ENCODE measurements around the gene PAX6. TPM values are rescaled to one million over a fixed set of nuclear protein-coding genes. Genes with fewer than 3 reads are reported as not detected.
A peak's percentile ranks its signal among the peaks of the same experiment; 100 is the strongest.

PAX6 gene
- total and polyA plus RNA-seq, 2 of the 4 experiments (the other 2 are of a cell fraction), result not detected

GRCh38 chr11:31817621-31818424 lies 6.7 kb upstream of the PAX6 start:
- Histone ChIP-seq H4K20me1 (ENCODE audit: insufficient read depth, low read length) (no peaks in the 10 kb centered on the region; the same call in none of the 2 replicates), H3K4me2 (ENCODE audit: low read depth, low read length) (no peak overlapping the region), H3K27ac (ENCODE audit: insufficient read depth, low read length) (no peak overlapping the region), H4K91ac (ENCODE audit: insufficient read depth, low read depth, low read length) (no peak overlapping the region), H3K79me1 (ENCODE audit: low read depth in 1 of 2, low read length in 2 of 2) (no peaks in the 10 kb centered on the region), H3K27me3 (ENCODE audit: control insufficient read depth, insufficient read depth, low read length) (peaks cover 96% of the 10 kb centered on the region), H2BK20ac (ENCODE audit: low read depth, low read length) (no peak overlapping the region), H2BK5ac (ENCODE audit: low read depth, low read length, poor library complexity, severe bottlenecking) (no peak overlapping the region), H3K23ac (ENCODE audit: low read depth, low read length) (no peak overlapping the region), H3K4me3 (ENCODE audit: insufficient read depth, low read depth, low read length) (no peak overlapping the region), H3K9me3 (ENCODE audit: control insufficient read depth, insufficient read depth, low read length) (peaks cover 16% of the 10 kb centered on the region; the same call in 1 of the 2 replicates), H4K5ac (ENCODE audit: low read depth, low read length) (no peak overlapping the region), H2AK5ac (ENCODE audit: low read depth, low read length) (no peak overlapping the region), H3K56ac (ENCODE audit: extremely low read depth, insufficient read depth, low read length) (no peak overlapping the region), H3K14ac (replicated peaks; ENCODE audit: low read depth, low read length) (no peak overlapping the region), H2BK15ac (ENCODE audit: low read depth, low read length) (no peak overlapping the region), H4K8ac (ENCODE audit: low read depth in 2 of 2, low read length in 2 of 2) (no peak overlapping the region), H3K9ac (ENCODE audit: low read depth, low read length) (no peak overlapping the region), H3K4me1 (ENCODE audit: control insufficient read depth, insufficient read depth, low read length) (no peaks in the 10 kb centered on the region; the same call in 1 of the 2 replicates), H3K36me3 (ENCODE audit: control insufficient read depth, insufficient read depth, low read length) (no peaks in the 10 kb centered on the region), H3K4ac (ENCODE audit: low read depth, low read length) (no peak overlapping the region), H2AK9ac (replicated peaks; ENCODE audit: low read depth, low read length, poor library complexity) (no peak overlapping the region), H3K9me1 (ENCODE audit: insufficient read depth, low read length) (no peaks in the 10 kb centered on the region), H2BK120ac (ENCODE audit: low read depth, low read length) (no peak overlapping the region), H2AFZ (replicated peaks; ENCODE audit: low read length, poor library complexity) (peak overlapping the region; percentile 40), H3K18ac (ENCODE audit: low read depth, low read length) (no peak overlapping the region)
- ChIA-PET POLR2A (ENCODE audit: unreplicated experiment) (no interaction called here), CTCF (no interaction called here)
- BruUV-seq (replicated peaks), result no TSS peak
- dilution Hi-C loops (cut with HindIII; ENCODE audit: low sequenced_read_pairs, unreplicated experiment) (no loop called here), in situ Hi-C loops (cut with MboI; ENCODE audit: low sequenced_read_pairs) (no loop called here), intact Hi-C loops (cut with micrococcal nuclease) (no loop called here)
- DNase-seq, result no peak
- WGBS, 2 experiments (ENCODE audit: extremely low coverage in 2 of 2, insufficient read length in 1 of 2), result 6% methylated on average over 21 of the region's 58 CpGs; no CpG with 5 or more reads in 1 of the 2 experiments
- no peak for ATAC-seq (ENCODE audit: low read depth)
- TF ChIP-seq ELK1 (IDR thresholded peaks at IDR 0.05; ENCODE audit: borderline replicate concordance, low read depth, low read length) (no peak), CHD1 (IDR thresholded peaks at IDR 0.05; ENCODE audit: low read depth, low read length) (no peak), MAZ (IDR thresholded peaks at IDR 0.05; ENCODE audit: borderline replicate concordance, low read depth, low read length) (no peak), RCOR1 (IDR thresholded peaks at IDR 0.05; ENCODE audit: insufficient replicate concordance, low read length) (no peak), POLR2A (IDR thresholded peaks at IDR 0.05; ENCODE audit: low read depth, low read length) (no peak), FOS (IDR thresholded peaks at IDR 0.05; ENCODE audit: low read depth, low read length) (no peak), RAD21 (IDR thresholded peaks at IDR 0.05; ENCODE audit: low read length) (no peak), NFE2L2 (IDR thresholded peaks at IDR 0.05; ENCODE audit: low read depth, low read length) (no peak), MXI1 (IDR thresholded peaks at IDR 0.05; ENCODE audit: borderline replicate concordance, low read depth, low read length) (no peak), RFX5 (IDR thresholded peaks at IDR 0.05; ENCODE audit: low read depth, low read length) (no peak), SMC3 (IDR thresholded peaks at IDR 0.05; ENCODE audit: low read depth, low read length) (no peak), CEBPB (IDR thresholded peaks at IDR 0.05; ENCODE audit: low read depth, low read length) (no peak), MAFK (IDR thresholded peaks at IDR 0.05; ENCODE audit: low read depth, low read length) (no peak)
- TF ChIP-seq, protein P1, sequence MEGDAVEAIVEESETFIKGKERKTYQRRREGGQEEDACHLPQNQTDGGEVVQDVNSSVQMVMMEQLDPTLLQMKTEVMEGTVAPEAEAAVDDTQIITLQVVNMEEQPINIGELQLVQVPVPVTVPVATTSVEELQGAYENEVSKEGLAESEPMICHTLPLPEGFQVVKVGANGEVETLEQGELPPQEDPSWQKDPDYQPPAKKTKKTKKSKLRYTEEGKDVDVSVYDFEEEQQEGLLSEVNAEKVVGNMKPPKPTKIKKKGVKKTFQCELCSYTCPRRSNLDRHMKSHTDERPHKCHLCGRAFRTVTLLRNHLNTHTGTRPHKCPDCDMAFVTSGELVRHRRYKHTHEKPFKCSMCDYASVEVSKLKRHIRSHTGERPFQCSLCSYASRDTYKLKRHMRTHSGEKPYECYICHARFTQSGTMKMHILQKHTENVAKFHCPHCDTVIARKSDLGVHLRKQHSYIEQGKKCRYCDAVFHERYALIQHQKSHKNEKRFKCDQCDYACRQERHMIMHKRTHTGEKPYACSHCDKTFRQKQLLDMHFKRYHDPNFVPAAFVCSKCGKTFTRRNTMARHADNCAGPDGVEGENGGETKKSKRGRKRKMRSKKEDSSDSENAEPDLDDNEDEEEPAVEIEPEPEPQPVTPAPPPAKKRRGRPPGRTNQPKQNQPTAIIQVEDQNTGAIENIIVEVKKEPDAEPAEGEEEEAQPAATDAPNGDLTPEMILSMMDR (conservative IDR thresholded peaks at IDR 0.05; ENCODE audit: low read depth, low read length), result no peak
- TF ChIP-seq, protein P2, sequence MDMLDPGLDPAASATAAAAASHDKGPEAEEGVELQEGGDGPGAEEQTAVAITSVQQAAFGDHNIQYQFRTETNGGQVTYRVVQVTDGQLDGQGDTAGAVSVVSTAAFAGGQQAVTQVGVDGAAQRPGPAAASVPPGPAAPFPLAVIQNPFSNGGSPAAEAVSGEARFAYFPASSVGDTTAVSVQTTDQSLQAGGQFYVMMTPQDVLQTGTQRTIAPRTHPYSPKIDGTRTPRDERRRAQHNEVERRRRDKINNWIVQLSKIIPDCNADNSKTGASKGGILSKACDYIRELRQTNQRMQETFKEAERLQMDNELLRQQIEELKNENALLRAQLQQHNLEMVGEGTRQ (IDR thresholded peaks at IDR 0.05; ENCODE audit: low read depth, low read length), result no peak

Measured in IMR-90 (cell line).